HG03060 (cell line): ENCODE data around the gene NOP14.
"Not testable (repeated sequence)": the region's sequence is repeated elsewhere in the genome, so short reads cannot be mapped to it uniquely, and the experiment has no call there.

ENCODE experiments used
- ATAC-seq: cut with Tn5 transposase; IDR thresholded peaks from one replicate; pipeline ENCODE4 v1.9.1; 2021; ENCODE audit warnings: low read depth, moderate number of reproducible peaks; ENCODE audit not compliant: unreplicated experiment

Gene NOP14

DNA sequence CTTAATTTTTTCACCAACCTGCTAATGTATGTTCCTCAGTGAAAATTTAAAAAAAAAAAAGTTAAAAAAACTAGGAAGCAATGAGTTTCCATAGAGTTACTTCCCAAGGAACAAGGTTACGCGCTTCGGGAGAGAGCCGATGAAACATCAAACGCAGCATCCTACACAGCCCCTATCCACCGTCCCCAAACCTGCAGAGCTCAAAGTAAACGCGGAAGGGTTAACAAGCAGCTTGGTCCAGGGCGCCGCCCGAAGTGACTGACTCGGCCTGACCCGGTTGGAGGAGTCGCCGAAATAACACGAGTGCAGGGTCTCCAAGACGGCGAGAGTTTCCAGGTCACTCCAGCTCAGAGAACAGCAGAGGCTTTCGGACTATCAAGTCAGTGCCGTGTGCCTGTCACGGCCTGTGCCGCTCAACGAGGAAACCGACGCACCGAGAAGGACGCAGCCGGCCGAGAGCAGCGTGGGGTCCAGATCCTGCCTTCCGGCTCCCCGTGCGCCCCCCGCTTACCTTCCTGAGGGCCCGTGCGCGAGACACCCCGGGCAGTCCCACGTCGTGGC is 512 bp downstream of the NOP14 start:
- ATAC-seq = no peak

DNA sequence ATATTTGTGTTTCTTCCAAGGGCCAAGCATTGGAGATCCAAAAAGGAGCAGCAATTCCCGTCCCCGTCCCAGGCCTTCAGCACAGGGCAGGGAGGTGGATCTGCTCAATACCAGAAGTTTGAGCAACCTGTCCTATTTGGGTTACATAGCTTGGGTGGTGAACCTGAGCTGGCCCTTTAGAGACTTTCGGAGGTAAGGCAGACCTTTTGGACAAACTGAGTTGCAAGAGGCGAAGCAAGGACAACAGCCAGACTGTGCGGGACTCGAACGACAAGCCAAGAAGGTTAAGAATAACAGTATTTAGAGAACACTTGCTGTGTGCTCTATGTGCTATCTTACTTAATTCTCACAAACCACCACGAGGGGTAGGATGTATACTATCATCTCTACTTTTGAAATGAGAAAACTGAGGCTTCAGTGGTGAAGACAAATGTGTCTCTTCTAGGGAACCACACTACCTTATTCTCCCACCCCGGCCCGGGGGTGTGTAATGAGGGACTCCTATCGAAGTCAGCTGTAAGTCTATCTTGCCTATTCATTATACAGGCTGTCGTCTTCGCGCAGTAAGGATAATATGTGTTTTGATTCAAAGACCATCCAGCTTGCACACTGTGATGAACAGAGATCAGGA is 1.3 kb downstream of the NOP14 start:
- ATAC-seq = no peak

GRCh38 chr4:2961421-2961810 is 1.8 kb downstream of the NOP14 start:
- no peak for ATAC-seq

DNA sequence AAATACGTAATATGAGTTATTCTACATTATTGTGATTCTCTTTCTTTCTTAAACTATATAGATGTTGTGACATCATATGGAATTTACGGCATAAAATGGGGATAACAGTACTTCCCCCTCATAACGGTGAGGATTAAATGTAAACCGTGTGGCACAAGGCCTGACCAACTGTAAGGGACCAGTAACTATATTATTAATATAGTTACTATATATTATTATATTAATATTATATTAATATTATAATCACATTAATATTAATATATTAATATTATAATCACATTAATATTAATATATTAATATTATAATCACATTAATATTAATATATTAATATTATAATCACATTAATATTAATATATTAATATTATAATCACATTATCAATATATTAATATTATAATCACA is 2.8 kb downstream of the NOP14 start:
- ATAC-seq = not testable (repeated sequence)

GRCh38 chr4:2958446-2958845 is 4.8 kb downstream of the NOP14 start:
- ATAC-seq = no peak

- not testable (repeated sequence) for ATAC-seq
These were observed 7.8 kb downstream of the NOP14 start for GRCh38 chr4:2955186-2956044.

DNA sequence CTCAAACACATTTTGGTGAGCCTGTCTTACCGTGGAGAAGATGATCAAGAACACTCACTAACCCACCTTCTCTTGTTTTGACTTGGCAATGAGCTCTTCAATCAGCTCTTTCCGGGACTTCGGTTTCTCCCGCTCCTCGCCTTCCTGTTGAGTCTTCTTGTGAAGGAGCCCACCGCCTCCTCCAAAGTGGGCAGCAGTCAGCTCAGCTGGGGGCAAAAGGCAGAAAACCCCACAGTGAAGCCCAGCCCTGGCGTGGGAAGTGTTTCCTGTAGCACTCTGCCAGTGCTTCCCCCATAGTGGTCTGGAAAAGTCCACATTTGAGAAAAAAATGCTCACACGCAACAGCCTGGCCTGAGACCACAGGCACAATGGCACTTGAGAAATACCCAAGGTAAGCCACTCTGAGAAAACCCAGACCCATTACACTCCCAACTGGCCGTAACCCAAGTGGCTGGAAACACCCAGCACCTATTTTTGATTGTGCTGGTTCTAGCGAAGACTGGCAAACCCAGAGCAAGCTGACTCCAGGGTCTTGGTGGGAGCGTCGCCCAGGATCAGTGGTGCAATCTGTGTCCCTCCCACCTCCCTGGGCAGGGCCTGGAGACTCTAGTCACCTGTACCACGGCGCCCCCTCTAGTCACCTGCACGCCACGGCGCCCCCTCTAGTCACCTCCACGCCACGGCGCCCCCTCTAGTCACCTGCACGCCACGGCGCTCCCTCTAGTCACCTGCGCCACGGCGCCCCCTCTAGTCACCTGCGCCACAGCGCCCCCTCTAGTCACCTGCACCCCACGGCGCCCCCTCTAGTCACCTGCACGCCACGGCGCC is 8.6 kb downstream of the NOP14 start:
- peak; percentile 39 for ATAC-seq

DNA sequence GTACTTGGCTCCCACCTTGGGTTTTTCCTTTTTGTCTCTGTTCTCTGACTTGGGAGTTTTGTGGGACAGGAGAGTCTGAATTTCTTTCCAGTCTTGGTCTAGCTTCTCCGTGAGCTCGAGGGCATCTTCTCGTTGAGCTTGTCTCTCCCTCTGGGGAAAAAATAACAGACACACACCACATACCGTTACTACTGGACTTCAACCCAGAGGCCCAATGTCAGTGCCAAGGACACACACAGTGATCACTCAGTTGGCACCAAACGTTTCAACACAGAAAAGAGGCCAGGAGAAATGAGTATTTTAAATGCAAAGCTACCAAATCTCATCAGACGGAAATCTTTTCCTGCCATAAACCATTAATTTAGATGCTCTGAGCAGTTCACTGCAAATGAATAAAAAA is 9.7 kb downstream of the NOP14 start:
- no peak for ATAC-seq

DNA sequence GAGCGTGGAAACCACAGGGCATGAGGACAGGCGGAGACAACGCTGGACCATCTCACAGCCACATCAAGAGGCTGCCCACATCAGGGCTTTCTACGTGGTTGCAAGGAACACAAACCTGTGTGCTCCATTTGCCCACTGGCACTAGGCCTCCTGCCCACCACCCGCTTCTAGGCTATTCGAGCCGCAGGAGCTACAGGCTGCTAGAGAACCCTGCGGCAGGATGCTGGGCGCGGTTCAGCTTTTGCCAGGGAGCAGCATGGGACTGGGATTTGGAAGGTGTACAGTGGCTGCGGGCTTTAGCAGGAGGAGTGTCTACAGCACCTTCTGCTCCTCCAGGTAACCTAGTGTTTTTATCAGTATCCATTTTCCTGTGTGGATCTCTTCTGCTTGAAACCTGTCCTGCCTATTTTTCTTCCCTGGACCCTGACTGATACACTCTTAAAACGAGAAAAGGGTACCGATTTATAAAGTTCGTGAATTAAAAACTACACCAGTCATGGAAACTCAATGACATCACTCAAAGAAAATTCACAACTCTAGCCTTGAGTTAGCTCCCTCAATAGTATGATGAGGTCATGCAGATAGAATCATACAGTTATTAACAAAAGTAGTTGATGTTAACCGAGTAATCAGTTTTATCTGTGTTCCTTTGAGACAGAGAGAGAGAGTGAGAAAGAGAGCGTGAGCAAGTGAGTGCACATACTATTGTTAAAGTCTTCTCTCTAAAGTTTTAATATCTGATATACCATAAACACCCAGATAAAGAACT is 12.8 kb downstream of the NOP14 start:
- ATAC-seq = no peak

- ATAC-seq = no peak
These were observed 13.5 kb downstream of the NOP14 start for GRCh38 chr4:2949782-2950125.

GRCh38 chr4:2948895-2949781 is 14.1 kb downstream of the NOP14 start:
- no peak for ATAC-seq

GRCh38 chr4:2947926-2948325 is 15.3 kb downstream of the NOP14 start:
- ATAC-seq = no peak

DNA sequence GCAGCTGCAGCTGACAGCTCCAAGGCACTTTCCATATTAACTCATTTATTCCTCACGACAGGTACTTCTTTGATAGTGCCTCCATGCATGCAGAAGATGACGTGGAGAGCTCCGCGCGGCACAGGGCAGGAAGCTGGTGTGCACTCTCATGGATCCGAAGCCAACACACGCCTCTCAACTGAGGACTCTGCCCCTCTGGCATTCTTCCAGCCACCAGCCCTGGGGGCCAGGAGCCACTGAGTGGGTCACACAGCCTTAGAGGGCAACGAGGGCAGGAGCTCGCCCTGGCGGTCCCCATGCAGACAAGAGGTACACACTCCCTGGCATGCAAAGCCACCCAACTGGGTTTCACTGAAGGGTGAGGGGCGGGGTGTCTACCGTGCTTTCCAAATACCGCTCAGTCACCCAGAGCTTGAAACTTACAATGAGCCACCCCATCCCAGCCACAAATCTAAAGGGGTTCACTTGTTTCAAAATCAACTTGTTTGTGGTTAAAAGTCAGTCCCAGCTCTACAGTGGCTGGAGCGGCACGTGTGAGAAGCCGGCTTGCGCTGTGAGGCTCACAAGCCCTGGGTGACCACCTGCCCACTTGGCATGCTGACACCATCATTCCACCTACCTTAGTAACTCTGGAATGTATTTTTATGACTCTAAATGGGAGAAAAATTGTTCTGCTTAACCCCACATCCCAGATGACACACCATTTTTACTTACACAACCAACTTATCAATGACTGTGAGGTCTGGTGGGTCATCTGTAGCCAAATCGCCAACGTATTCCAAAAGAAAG is 16.2 kb downstream of the NOP14 start:
- no peak for ATAC-seq

GRCh38 chr4:2945619-2946604 is 17.3 kb downstream of the NOP14 start:
- ATAC-seq = not testable (repeated sequence)

DNA sequence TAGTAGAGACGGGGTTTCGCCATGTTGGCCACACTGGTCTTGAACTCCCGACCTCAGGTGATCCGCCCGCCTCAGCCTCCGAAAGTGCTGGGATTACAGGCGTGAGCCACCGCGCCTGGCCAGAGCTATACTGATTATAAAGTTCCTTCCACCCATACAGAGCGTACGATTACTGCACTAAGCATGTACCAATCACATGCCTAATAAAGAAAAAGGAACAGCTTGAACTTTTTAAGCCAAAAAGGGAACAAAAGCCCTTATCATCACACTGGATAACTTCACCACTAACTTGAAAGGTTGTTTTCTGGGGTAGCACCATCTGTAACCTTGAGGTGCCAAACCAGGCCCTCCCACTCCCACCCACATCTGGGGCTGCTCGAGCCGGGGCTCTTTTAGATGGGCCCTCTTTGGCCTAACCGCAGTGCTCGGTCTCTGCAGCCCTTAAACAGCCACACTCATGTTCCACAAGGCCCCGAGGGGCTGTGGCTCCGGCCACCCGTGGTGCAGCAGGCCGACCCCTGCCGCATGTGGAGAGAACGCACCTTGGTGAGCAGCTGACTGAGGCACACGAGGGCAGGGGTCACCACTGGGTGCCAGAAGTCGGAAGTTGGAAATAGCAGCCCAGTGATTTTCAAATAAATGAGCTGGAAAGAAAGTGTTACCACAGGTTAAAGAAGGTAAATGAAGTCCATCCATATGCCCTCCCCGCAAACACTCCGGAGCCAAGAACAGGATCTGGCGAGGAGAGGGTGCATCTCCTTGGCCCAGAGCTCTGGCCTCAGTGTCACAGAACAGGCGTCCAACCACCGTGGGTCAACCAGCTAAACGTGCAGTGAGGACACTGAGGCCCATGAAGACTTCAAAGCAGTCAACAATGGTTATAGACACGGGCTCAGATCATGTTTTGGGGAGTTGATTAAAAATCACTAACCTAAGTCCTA is 18.4 kb downstream of the NOP14 start:
- no peak for ATAC-seq

- no peak for ATAC-seq
These were observed 19.1 kb downstream of the NOP14 start for GRCh38 chr4:2944091-2944482.
